ENCODE measurements around the gene TTC34. TPM values are rescaled to one million over a fixed set of nuclear protein-coding genes. Genes with fewer than 3 reads are reported as not detected.

The TTC34 gene
- polyA plus RNA-seq, 3 donors: 0.03 to 1.00 TPM; not detected in 1

DNA sequence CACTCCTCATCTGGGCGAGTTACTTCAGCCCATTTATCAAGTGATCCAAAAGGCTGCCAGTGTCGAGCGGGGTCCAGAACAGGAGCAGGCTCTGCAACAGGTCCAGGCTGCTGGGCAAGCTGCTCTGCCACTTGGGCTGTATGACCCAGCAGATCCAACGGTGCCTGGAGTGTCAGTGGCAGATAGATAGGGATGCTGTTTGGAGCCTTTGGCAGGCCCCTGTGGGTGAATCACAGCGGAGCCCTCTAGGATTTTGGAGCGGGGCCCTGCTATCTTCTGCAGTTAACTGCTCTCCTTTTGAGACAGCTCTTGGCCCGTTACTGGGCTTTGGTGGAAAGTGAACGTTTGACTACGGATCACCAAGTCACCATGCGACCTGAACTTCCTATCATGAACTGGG, 176.2 kb downstream of the TTC34 start:
- Histone ChIP-seq H3K79me2 (ENCODE audit: insufficient read depth, low read length) (no peaks in the 10 kb centered on the region), H2AFZ (ENCODE audit: insufficient read depth, low read depth, low read length, poor library complexity, severe bottlenecking) (no peak overlapping the region), H3K9ac (ENCODE audit: insufficient read depth, low read length, poor library complexity, severe bottlenecking) (no peak overlapping the region), H3K36me3 (replicated peaks in 1 of 2; ENCODE audit: control insufficient read depth in 1 of 2, insufficient read depth in 2 of 2, low read length in 2 of 2) (no peaks in the 10 kb centered on the region), H3K27ac (ENCODE audit: low read depth in 1 of 2, low read length in 2 of 2) (no peak overlapping the region), H4K20me1 (ENCODE audit: insufficient read depth, low read length) (no peaks in the 10 kb centered on the region), H3K4me3 (replicated peaks in 1 of 3; ENCODE audit: low read depth in 2 of 3, low read length in 3 of 3) (no peak overlapping the region), H3K27me3 (ENCODE audit: control insufficient read depth in 2 of 2, insufficient read depth in 2 of 2, low read length in 2 of 2) (peaks cover 9 to 46% of the 10 kb centered on the region in 2 donors), H3K9me3 (replicated peaks in 1 of 2; ENCODE audit: control insufficient read depth in 1 of 2, insufficient read depth in 1 of 2, low read length in 2 of 2) (peaks cover 9 to 10% of the 10 kb centered on the region in 2 donors), H3K4me1 (ENCODE audit: control insufficient read depth in 1 of 2, insufficient read depth in 2 of 2, low read length in 2 of 2) (no peaks in the 10 kb centered on the region), H3K4me2 (replicated peaks; ENCODE audit: extremely low read depth, low read length, poor library complexity, severe bottlenecking) (no peak overlapping the region)
- 91% methylated on average over 8 of the region's 10 CpGs for WGBS (ENCODE audit: insufficient coverage)
- no peak overlapping the region for H3K4me3 Mint-ChIP-seq
- intact Hi-C loops (cut with micrococcal nuclease): no loop called here
- H3K36me3 Mint-ChIP-seq: peaks cover 0 to 5% of the 10 kb centered on the region in 2 donors
- H3K27me3 Mint-ChIP-seq (ENCODE audit: low read depth in 3 of 3): peaks cover 36 to 69% (median 49%) of the 10 kb centered on the region in 3 donors
- H3K4me1 Mint-ChIP-seq: no peaks in the 10 kb centered on the region
- TF ChIP-seq CTCF (IDR thresholded peaks at IDR 0.05): no peak
- H3K27ac Mint-ChIP-seq: no peak overlapping the region
- no peak for DNase-seq
- H3K9me3 Mint-ChIP-seq: peaks cover 6 to 27% (median 21%) of the 10 kb centered on the region in 7 donors

DNA sequence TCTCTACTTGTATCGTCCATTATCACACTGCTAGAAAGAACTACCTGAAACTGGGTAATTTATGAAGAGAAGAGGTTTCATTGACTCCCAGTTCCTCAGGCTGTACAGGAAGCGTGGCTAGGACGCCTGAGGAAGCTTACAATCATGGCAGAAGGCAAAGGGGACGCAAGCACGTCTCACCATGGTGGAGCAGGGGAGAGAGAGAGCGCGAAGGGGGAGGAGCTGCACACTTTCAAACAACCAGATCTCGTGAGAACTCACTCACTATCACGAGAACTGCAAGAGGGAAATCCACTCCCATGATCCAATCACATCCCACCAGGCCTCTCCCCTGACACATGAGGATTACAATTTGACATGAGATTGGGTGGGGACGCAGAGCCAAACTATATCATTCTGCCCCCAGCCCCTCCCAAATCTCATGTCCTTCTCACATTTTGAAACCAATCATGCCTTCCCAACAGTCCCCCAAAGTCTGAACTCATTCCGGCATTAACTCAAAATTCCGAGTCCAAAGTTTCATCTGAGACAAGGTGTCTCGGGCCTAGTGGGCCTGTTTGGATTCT, 176.7 kb downstream of the TTC34 start:
- Histone ChIP-seq H3K9ac (ENCODE audit: insufficient read depth, low read length, poor library complexity, severe bottlenecking) (no peak overlapping the region), H3K36me3 (replicated peaks in 1 of 2; ENCODE audit: control insufficient read depth in 1 of 2, insufficient read depth in 2 of 2, low read length in 2 of 2) (no peaks in the 10 kb centered on the region), H3K9me3 (replicated peaks in 1 of 2; ENCODE audit: control insufficient read depth in 1 of 2, insufficient read depth in 1 of 2, low read length in 2 of 2) (peaks cover 4 to 5% of the 10 kb centered on the region in 2 donors), H3K4me2 (replicated peaks; ENCODE audit: extremely low read depth, low read length, poor library complexity, severe bottlenecking) (no peak overlapping the region), H3K27me3 (ENCODE audit: control insufficient read depth in 2 of 2, insufficient read depth in 2 of 2, low read length in 2 of 2) (peaks cover 9 to 41% of the 10 kb centered on the region in 2 donors), H3K79me2 (ENCODE audit: insufficient read depth, low read length) (no peaks in the 10 kb centered on the region), H2AFZ (ENCODE audit: insufficient read depth, low read depth, low read length, poor library complexity, severe bottlenecking) (no peak overlapping the region), H3K4me1 (ENCODE audit: control insufficient read depth in 1 of 2, insufficient read depth in 2 of 2, low read length in 2 of 2) (no peaks in the 10 kb centered on the region), H3K4me3 (replicated peaks in 1 of 3; ENCODE audit: low read depth in 2 of 3, low read length in 3 of 3) (no peak overlapping the region), H4K20me1 (ENCODE audit: insufficient read depth, low read length) (no peaks in the 10 kb centered on the region), H3K27ac (ENCODE audit: low read depth in 1 of 2, low read length in 2 of 2) (no peak overlapping the region)
- TF ChIP-seq CTCF (IDR thresholded peaks at IDR 0.05): no peak
- Mint-ChIP-seq H3K27ac (no peak overlapping the region), H3K36me3 (no peaks in the 10 kb centered on the region), H3K4me1 (no peaks in the 10 kb centered on the region), H3K27me3 (ENCODE audit: low read depth in 3 of 3) (peaks cover 31 to 67% (median 46%) of the 10 kb centered on the region in 3 donors), H3K4me3 (no peak overlapping the region), H3K9me3 (peaks cover 4 to 22% (median 19%) of the 10 kb centered on the region in 7 donors)
- no peak for DNase-seq
- intact Hi-C loops (cut with micrococcal nuclease): no loop called here
- WGBS (ENCODE audit: insufficient coverage): 100% methylated on average over 2 of the region's 13 CpGs
